ENCODE data around the gene CCDC183.

DNA sequence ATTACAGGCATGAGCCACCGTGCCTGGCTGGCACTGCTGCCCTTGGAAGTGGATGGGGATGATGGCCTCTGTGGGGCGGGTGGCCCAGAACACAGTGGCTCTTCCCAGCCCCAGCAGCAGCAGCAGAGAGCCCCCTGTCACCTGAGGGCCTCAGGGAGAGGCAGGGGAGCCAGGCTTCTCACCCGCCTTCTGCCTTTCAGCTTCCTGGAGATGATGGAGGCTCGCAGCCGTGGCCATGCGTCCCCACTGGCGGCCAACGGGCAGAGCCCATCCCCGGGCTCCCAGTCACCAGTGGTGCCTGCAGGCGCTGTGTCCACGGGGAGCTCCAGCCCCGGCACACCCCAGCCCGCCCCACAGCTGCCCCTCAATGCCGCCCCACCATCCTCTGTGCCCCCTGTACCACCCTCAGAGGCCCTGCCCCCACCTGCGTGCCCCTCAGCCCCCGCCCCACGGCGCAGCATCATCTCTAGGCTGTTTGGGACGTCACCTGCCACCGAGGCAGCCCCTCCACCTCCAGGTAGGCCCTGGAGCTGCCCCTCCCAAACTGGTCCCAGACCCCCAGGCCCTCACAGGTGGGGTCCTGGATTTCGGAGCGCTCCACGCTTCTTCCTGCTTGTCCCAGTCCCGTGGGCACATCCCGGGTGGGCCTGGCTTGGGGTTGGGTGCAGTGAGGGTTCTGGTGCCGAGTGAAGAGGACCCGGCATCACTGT, 41.2 kb downstream of the CCDC183 start:
- TF ChIP-seq, protein P1, sequence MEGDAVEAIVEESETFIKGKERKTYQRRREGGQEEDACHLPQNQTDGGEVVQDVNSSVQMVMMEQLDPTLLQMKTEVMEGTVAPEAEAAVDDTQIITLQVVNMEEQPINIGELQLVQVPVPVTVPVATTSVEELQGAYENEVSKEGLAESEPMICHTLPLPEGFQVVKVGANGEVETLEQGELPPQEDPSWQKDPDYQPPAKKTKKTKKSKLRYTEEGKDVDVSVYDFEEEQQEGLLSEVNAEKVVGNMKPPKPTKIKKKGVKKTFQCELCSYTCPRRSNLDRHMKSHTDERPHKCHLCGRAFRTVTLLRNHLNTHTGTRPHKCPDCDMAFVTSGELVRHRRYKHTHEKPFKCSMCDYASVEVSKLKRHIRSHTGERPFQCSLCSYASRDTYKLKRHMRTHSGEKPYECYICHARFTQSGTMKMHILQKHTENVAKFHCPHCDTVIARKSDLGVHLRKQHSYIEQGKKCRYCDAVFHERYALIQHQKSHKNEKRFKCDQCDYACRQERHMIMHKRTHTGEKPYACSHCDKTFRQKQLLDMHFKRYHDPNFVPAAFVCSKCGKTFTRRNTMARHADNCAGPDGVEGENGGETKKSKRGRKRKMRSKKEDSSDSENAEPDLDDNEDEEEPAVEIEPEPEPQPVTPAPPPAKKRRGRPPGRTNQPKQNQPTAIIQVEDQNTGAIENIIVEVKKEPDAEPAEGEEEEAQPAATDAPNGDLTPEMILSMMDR (optimal IDR thresholded peaks at IDR 0.05 in 1 of 3, IDR thresholded peaks at IDR 0.05 in 1 of 3, conservative IDR thresholded peaks at IDR 0.05 in 1 of 3; ENCODE audit: extremely low read depth in 1 of 3, insufficient read depth in 2 of 3, low read length in 3 of 3), result no peak
- TF ChIP-seq EZH2 (IDR thresholded peaks at IDR 0.05; ENCODE audit: low read length), result no peak
